Neural crest cell (in vitro differentiated cells): Measurements from ENCODE around the gene NHS. TPM values are rescaled to one million over a fixed set of nuclear protein-coding genes. Genes with fewer than 3 reads are reported as not detected.

Experiments
- DNase-seq: peaks from one replicate; pipeline ENCODE4 v3.0.0; 2021; ENCODE audit warnings: low read depth, mixed read lengths, low spot score
- H3K27ac Mint-ChIP-seq: one replicate; pipeline ENCODE4 v1.8.0; 2021; ENCODE audit warnings: mild to moderate bottlenecking, mixed read lengths; ENCODE audit not compliant: unreplicated experiment
- H3K27me3 Mint-ChIP-seq: 2 replicates; pipeline ENCODE4 v1.8.0; 2021; ENCODE audit warnings: low read depth, mild to moderate bottlenecking, mixed read lengths
- H3K36me3 Mint-ChIP-seq: 2 replicates; pipeline ENCODE4 v1.8.0; 2021; ENCODE audit warnings: low read depth, mild to moderate bottlenecking, mixed read lengths
- H3K4me1 Mint-ChIP-seq: 2 replicates; pipeline ENCODE4 v1.8.0; 2021; ENCODE audit warnings: mixed read lengths
- H3K4me3 Mint-ChIP-seq: one replicate; pipeline ENCODE4 v1.8.0; 2021; ENCODE audit warnings: mild to moderate bottlenecking, mixed read lengths
- H3K9me3 Mint-ChIP-seq: 2 replicates; pipeline ENCODE4 v1.8.0; 2021; ENCODE audit warnings: mixed read lengths
- CTCF ChIP-seq: fragments of 200-600 bp; sonication (generic); conservative IDR thresholded peaks from 2 replicates; pipeline ENCODE4 v1.5.0; 2021; ENCODE audit warnings: antibody characterized with exemption, mild to moderate bottlenecking
- total RNA-seq: library from RNA; stranded (reverse); gene quantifications from 2 replicates; pipeline ENCODE4 v1.2.1, GENCODE V29; 2021

NHS gene
- total RNA-seq, 1 donor from 2014 or later = 10.7 TPM

GRCh38 chrX:17474892-17475291 lies 99.9 kb downstream of the NHS start:
- DNase-seq = no peak
- Mint-ChIP-seq H3K36me3 (no peaks in the 10 kb centered on the region), H3K9me3 (no peaks in the 10 kb centered on the region), H3K4me1 (peaks cover 6% of the 10 kb centered on the region), H3K27ac (no peak overlapping the region), H3K27me3 (no peaks in the 10 kb centered on the region), H3K4me3 (no peak overlapping the region)
- no peak for TF ChIP-seq CTCF

GRCh38 chrX:17475449-17476217 lies 100.6 kb downstream of the NHS start:
- H3K4me3 Mint-ChIP-seq = no peak overlapping the region

GRCh38 chrX:17476411-17476810 lies 101.4 kb downstream of the NHS start:
- H3K4me3 Mint-ChIP-seq = no peak overlapping the region
- TF ChIP-seq CTCF = no peak
- H3K27me3 Mint-ChIP-seq = peaks cover 3% of the 10 kb centered on the region
- DNase-seq = no peak
- no peaks in the 10 kb centered on the region for H3K36me3 Mint-ChIP-seq
- H3K4me1 Mint-ChIP-seq = peaks cover 6% of the 10 kb centered on the region
- H3K9me3 Mint-ChIP-seq = no peaks in the 10 kb centered on the region
- H3K27ac Mint-ChIP-seq = no peak overlapping the region

More at GRCh38 chrX:17475449-17476217, 100.6 kb downstream of the NHS start:
- Mint-ChIP-seq H3K4me1 (peaks cover 6% of the 10 kb centered on the region), H3K36me3 (no peaks in the 10 kb centered on the region), H3K27me3 (no peaks in the 10 kb centered on the region), H3K9me3 (no peaks in the 10 kb centered on the region), H3K27ac (no peak overlapping the region)
- no peak for DNase-seq
- TF ChIP-seq CTCF = no peak

- H3K27me3 Mint-ChIP-seq = peaks cover 5% of the 10 kb centered on the region
- H3K36me3 Mint-ChIP-seq = no peaks in the 10 kb centered on the region
- no peak overlapping the region for H3K27ac Mint-ChIP-seq
- H3K9me3 Mint-ChIP-seq = no peaks in the 10 kb centered on the region
- TF ChIP-seq CTCF = no peak
- no peak for DNase-seq
- H3K4me1 Mint-ChIP-seq = no peaks in the 10 kb centered on the region
- H3K4me3 Mint-ChIP-seq = no peak overlapping the region
These were observed 106.1 kb downstream of the NHS start for GRCh38 chrX:17481086-17481485.

- Mint-ChIP-seq H3K27ac (no peak overlapping the region), H3K9me3 (no peaks in the 10 kb centered on the region), H3K4me1 (no peaks in the 10 kb centered on the region), H3K36me3 (no peaks in the 10 kb centered on the region), H3K27me3 (peaks cover 5% of the 10 kb centered on the region), H3K4me3 (no peak overlapping the region)
- DNase-seq = no peak
- no peak for TF ChIP-seq CTCF
These were observed 109.6 kb downstream of the NHS start for GRCh38 chrX:17484592-17484991.
